Keratinocyte (primary cell): Measurements from ENCODE around the gene UTP4.

ENCODE experiments used
- CTCF ChIP-seq, 3 experiments: IDR thresholded peaks in 1 of 3; conservative IDR thresholded peaks in 1 of 3; optimal IDR thresholded peaks in 1 of 3; 2 replicates in 2 of 3; 3 replicates in 1 of 3; pipeline versions ENCODE3 to v1.5.1; 2011; ENCODE audit warnings: low read length in 3 of 3, mild to moderate bottlenecking in 3 of 3, moderate library complexity in 2 of 3, control low read depth in 1 of 3, inconsistent platforms in 1 of 3; ENCODE audit not compliant: insufficient read depth in 2 of 3; ENCODE audit errors: extremely low read depth in 1 of 3
- EZH2 ChIP-seq: IDR thresholded peaks from one replicate; pipeline ENCODE4 v1.6.1; 2012; ENCODE audit warnings: inconsistent platforms, mild to moderate bottlenecking, low read length, moderate library complexity

DNA sequence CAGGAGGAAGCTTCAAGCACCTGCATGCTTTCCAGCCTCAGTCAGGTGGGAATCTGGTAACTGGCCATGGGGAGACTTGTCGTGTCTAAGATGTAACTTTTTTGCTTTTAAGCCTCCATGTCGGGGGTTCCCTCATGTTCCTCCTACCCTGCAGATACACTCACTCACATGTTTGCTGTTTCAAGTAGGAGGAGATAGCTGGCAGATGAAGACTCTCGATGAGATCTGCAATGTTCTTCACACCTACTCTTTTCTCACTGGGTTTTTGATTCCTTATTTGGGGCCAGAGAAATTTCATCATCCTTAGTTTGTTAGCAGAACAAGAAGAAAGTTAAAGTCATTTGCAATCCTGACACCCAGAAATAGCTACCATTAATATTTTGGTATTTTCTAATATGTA is 24.7 kb downstream of the UTP4 start:
- TF ChIP-seq EZH2 = no peak
- no peak for TF ChIP-seq CTCF (optimal IDR thresholded peaks at IDR 0.05 in 1 of 3, IDR thresholded peaks at IDR 0.05 in 1 of 3, conservative IDR thresholded peaks at IDR 0.05 in 1 of 3; ENCODE audit: extremely low read depth in 1 of 3, insufficient read depth in 2 of 3, low read length in 3 of 3)
